Globus pallidus (tissue), 1 donor: Measurements from ENCODE around the gene MID1.

Source experiments
- DNase-seq: peaks from one replicate; pipeline ENCODE4 v3.0.0-alpha.2; 2015; ENCODE audit warnings: low spot score

MID1 gene

GRCh38 chrX:10485326-10485725 lies 135.1 kb downstream of the MID1 start:
- no peak for DNase-seq

DNA sequence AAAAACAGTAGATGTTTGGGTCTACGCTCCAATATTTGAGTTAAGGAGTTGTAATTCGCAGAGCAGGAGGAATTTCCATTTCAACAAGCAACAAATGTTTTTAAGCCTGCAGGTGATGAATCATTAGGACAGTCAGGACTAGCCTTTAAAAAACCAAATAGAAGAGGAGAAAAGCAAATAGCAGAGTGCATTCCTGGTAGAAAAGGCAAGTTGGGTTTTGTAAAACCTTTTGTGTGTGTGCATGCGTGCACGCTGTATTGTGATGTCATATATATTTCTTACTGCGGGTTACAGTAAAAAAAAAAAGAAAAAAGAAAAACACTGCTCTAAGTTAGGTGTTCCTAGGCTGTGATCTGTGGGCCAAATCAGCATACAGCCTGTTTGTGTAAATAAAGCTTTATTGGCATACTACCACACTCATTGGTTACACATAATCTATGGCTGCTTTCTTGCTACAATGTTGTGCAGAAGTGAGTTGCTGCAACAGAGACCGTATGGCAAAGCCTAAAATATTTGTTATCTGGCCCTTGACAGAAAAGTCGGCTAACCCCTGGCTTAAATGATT lies 135.6 kb downstream of the MID1 start:
- no peak for DNase-seq

DNA sequence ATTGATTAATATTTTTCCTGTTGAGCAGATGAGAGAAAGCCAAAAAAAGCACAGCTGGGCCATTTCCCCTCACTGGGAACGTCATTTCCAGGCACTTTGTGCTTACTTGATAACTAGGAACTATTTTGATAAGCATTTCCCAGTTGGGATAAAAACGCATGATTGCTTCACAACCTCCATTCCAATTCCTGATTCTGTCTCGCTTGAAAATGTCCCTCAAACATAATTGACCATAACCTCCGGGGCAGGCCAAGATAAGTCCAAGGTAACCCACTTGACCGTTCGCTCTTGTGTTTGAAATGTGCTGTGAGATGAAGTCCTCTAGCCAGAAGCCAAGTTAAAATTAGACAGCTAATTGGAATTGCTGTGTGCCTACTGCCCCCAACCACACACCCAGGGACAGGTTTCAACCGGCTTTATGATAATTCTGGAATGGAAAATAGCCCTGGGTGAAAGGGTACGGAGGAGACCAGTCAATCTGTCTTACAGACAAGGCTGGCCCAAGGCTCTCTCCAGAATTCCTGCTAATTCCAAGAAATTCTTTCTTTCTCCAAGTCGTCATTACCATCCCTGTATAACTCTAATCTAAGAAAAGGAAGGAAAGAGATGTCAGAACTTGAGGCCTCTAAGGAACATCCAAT lies 137.1 kb downstream of the MID1 start:
- no peak for DNase-seq

- DNase-seq, result no peak
Observed at GRCh38 chrX:10482708-10483107, 137.7 kb downstream of the MID1 start.

DNA sequence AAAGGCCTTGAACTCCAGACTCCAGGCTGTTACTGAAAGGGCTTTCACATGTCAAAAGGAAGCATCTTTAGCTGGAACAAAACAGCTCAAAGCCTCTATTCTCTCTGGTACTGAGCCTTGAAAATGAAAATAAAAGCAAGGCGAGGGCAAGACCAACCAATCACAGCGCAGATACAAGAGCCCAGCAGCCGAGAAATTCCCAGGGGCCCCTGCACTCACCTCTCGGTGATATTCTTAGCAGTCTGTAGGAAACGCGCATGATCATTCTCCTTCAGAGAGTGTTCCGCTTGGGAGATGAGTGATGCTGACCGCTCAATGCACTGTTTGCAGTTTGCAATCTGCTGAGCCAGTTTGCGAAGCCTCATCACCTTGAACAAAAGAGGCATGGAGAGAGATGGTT lies 138.1 kb downstream of the MID1 start:
- peak; percentile 21 for DNase-seq

DNA sequence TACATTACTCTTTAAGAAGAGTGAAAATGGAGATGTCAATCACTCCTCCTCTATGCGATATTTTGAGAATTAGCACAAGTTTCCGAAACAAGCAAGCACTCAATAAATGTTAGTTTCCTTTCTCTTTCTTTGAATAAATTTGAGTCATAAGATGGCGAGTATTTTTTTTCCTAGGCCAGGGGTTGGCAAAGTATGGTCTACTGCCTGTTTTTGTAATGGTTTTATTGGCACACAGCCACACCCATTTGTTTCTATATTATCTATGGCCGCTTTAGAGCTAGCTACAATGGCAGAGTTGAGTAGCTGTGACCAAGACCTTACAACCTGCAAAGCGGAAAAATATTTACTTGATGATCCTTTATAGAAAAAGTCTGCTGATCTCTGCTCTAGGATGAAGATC lies 139.5 kb downstream of the MID1 start:
- DNase-seq, result no peak

GRCh38 chrX:10479508-10479907 lies 140.9 kb downstream of the MID1 start:
- DNase-seq, result no peak

- DNase-seq, result no peak
Observed at GRCh38 chrX:10477525-10477924, 142.9 kb downstream of the MID1 start.

DNA sequence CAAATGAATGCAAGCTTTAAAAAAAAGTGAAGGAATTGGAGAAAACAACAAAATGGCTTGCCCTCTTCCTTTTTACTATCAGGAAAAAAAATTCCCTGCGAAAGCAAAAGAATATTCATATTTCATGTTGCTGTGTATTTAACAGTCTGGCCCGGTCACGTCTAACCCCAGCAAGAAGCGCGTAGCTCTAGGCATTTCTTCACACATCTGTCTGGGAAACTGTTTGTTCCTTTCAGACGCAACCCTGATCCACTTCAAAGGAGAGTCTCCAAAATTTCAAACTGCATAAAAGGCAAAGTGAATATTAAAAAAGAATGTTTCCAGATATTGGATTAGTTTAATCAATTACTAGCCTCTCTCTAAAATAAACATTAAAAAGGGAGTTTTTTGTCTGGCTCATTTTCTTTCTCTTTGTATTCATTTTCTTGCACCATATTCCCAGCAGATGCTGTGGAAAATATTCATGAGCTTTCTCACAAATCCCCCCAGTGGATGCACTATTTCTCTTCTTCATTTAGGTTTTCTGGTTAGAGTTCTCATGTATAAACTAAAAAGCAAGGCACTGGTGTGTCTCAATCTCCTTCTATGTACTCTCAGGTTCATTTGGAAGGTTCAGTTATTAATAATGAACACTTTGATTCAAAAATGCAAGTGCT lies 145.3 kb downstream of the MID1 start:
- DNase-seq, result no peak

DNA sequence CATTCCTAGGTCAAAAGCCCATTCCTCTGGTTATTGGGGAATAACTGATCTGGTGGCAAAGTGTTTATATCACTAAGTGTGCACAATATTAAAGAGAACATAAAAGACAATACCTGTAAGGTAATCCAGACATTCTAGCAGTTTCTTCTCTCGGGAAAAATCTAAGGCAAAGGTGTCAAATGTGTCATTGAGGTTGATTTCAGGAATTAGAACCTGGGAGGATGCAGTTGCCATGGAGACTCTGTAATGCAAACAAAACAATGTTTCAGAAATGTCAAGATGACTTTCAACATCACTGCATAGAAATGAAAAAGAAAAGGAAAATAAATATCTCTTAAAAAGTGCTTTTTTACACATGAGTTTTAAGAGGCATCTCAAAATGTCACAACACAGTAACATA lies 145.9 kb downstream of the MID1 start:
- no peak for DNase-seq

- no peak for DNase-seq
Observed at GRCh38 chrX:10471418-10471817, 149.0 kb downstream of the MID1 start.

- no peak for DNase-seq
Observed at GRCh38 chrX:10470009-10470408, 150.4 kb downstream of the MID1 start.

- no peak for DNase-seq
Observed at GRCh38 chrX:10467793-10468192, 152.6 kb downstream of the MID1 start.

DNA sequence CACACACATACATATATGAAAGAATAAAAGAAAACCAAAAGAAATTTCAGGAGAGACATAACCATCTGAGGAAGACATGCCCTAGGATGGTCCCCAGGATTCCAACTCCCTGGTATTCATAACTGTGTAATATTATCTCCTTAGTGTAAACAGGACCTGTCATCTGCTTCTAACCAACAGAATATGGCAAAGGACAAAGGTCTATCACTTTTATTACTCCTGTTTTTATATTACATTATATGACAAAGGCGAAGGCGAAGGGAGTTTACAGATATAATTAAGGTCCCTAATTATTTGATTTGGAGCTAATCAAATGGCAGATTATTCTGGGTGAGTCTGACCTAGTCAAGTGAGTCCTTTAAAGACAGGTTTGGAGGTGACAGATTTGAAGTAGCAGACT lies 155.1 kb downstream of the MID1 start:
- no peak for DNase-seq

- DNase-seq, result no peak
Observed at GRCh38 chrX:10457092-10457491, 163.3 kb downstream of the MID1 start.

DNA sequence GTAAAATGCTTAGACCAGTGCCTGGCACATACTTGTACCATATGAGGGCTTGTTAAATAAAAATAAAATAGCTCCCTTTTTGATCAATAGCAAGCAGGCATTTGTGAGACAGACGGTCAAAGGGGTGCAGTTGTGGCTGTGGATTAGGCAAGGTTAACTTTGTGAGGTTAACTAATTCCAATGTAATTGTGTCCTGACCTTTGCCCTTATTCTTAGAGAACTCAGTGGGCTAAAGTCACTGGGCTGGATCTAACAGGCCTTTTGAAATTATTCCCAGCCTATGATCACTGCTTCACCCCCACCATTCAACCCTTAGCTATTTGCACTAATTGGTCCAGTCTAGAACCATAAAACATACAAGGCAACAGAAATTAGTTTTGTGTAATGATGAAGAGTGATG lies 166.4 kb downstream of the MID1 start:
- no peak for DNase-seq

- no peak for DNase-seq
Observed at GRCh38 chrX:10450959-10451355, 169.4 kb downstream of the MID1 start.

DNA sequence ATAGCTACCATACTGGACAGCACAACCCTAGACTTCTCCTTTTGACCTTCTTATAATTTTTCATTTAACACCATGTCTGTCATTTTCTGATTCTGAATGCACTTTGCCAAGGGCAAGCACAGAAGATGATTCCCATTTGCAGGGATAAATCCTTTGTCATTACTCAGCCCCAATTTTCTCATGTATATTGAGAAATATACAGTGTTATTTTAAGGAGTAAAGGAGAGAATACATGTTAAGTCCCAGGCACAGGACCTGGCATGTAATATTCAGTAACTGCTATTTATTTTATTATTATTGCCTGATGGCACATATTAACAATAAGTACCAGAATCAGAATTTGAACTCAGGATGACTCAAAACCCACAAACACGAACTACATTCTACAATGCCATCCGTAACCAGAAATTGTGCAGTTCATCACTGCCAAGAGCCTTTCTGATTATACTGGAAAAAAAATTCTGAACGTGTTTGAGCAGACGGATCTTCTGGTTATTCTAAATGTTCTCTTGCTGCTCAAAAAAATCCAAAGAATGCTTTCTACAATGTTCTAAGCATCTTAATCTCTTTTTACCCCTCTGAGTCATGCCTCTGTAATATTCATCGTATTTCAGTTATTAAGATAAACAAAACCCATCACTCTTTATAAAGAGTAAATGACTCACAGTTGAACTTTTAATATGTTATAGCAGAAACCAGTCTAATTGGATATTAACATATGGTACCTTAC lies 170.0 kb downstream of the MID1 start:
- no peak for DNase-seq

DNA sequence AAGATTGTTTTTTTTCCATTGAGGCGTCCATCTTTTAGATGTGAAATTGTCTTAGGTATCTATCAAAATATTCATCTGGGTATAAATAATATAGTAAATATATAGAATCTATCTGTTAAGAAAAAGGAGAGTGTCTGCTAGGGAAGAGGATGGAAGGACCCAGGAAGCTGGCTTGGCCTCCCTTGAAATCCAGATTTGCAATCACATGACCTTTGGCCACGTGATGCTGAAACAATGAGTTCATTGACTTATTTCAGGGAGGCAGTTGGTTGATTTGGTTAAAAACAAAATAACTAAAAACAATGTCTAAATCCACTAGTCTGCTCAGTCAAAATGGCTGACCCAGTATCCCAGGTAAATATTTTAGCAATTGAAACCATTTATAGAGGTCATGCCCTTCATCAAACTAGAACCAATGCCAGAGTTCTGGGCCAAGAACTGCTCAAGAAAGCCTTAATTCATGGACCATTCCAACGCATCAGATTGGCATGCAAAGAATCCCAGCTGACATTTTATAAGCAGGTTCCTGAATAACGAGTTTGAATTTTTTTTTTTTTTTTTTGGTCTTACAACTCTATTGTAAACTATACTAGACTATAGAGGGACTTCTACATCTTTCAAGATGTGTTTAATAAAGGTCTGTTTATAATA lies 172.7 kb downstream of the MID1 start:
- no peak for DNase-seq

DNA sequence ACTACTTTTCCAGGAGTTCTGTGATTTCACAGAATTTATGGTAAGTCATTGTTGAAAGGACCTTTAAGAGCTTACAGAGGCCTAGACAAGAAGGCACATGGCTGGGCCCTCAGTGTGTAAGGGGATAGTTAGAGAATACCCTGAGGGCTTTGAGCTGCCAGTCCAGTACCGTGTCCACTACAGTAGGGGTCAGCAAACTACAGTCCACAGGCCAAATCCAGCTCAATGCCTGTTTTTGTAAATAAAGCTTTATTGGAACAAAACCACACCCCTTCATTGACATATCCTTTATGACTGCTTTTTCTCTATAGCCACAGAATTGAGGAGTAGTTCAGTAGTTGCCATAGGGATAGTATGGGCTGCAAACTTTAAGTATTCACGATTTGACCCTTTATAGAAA lies 176.2 kb downstream of the MID1 start:
- DNase-seq, result no peak

DNA sequence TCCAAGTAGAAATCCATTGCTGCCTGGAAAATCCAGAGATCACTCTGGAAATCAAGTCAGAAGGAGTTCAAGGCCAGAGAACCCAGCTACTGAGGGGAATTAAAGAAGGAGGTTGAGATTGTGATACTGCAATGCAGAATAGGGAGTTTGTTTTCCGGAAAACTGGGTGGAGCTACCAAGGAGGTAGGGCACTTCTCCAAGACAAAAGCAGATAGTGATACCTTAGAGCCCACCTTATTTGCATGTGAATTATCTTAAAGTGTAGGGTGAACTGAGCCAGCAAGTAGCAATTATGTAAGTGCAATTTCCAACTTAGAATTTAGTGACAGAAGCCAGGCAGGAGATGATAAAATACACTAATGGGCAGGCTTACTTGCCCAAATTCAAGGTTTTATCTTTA lies 178.9 kb downstream of the MID1 start:
- no peak for DNase-seq

GRCh38 chrX:10433296-10433965 lies 187.0 kb downstream of the MID1 start:
- no peak for DNase-seq
